Transverse colon (tissue), 4 donors: ENCODE measurements around the gene NKAIN2. TPM values are rescaled to one million over a fixed set of nuclear protein-coding genes. Genes with fewer than 3 reads are reported as not detected.

Source experiments
- DNase-seq: peaks from one replicate; pipeline ENCODE4 v3.0.0-alpha.2; 2019
- H3K27ac ChIP-seq, 4 donors: fragments of 200-600 bp; sonication (generic); 2 replicates each; pipeline ENCODE4 v1.5.1; 2016 to 2018; ENCODE audit warnings: inconsistent platforms in 4 of 4
- H3K27me3 ChIP-seq: fragments of 200-600 bp; sonication (generic); 2 replicates; pipeline ENCODE4 v1.5.1; 2017; ENCODE audit warnings: inconsistent platforms
- H3K36me3 ChIP-seq, 4 donors: fragments of 200-600 bp; sonication (generic); 2 replicates each; pipeline ENCODE4 v1.5.1; 2017 to 2019; ENCODE audit warnings: inconsistent platforms in 4 of 4
- H3K4me1 ChIP-seq, 4 donors: fragments of 200-600 bp; sonication (generic); 2 replicates each; pipeline ENCODE4 v1.5.1; 2017 to 2020; ENCODE audit warnings: inconsistent platforms in 4 of 4
- H3K4me3 ChIP-seq, 4 donors: fragments of 200-600 bp; sonication (generic); 1 replicate in 1 of 4; 2 replicates in 3 of 4; pipeline versions ENCODE4 v1.5.1 to v1.6.1; 2017 to 2019; ENCODE audit warnings: inconsistent platforms in 4 of 4
- H3K9me3 ChIP-seq, 2 donors: fragments of 200-600 bp; sonication (generic); 2 replicates each; pipeline ENCODE4 v1.5.1; 2017 to 2019; ENCODE audit warnings: inconsistent platforms in 2 of 2
- EP300 ChIP-seq: sonication (generic); formaldehyde crosslinking; IDR thresholded peaks from one replicate; pipeline ENCODE4 v1.6.1; 2017; ENCODE audit warnings: antibody characterized with exemption, low read depth
- POLR2A ChIP-seq: fragments of 450-650 bp; IDR thresholded peaks from one replicate; pipeline ENCODE4 v1.6.1; 2016; ENCODE audit warnings: antibody characterized with exemption, mild to moderate bottlenecking, moderate library complexity
- POLR2AphosphoS5 ChIP-seq, 3 donors: sonication (generic); formaldehyde crosslinking; IDR thresholded peaks; one replicate each; pipeline ENCODE4 v1.6.1; 2016; ENCODE audit warnings: antibody characterized with exemption in 3 of 3
- WGBS, 2 donors: methylation state at CpG; one replicate each; pipeline ENCODE4 v1.1.5; 2018; ENCODE audit warnings: low coverage in 1 of 2; 5-methylcytosine and 5-hydroxymethylcytosine counted together
- in situ Hi-C, 4 donors: fragments of 200-750 bp; cut with MboI; loops; one replicate each; pipeline versions ENCODE4 v1.15.0 to v1.15.1; 2017; ENCODE audit warnings: low sequenced_read_pairs in 3 of 4, low pct_ligation_motif_present in 1 of 4, low pct_unique_long_range_greater_than_20kb in 1 of 4
- intact Hi-C: fragments of 100-400 bp; cut with DNase I; formaldehyde crosslinking; loops from one replicate; pipeline ENCODE4 v1.15.1; 2023; ENCODE audit warnings: low total_unique reads
- total RNA-seq, 4 donors: library from RNA; depleted of rRNA; stranded (reverse); fragments of >200 nt; gene quantifications; one replicate each; pipeline ENCODE4 v1.1.0, GENCODE V29; 2016
- TF ChIP-seq, protein P1 (sequence below), 5 experiments: fragments of 200-600 bp in 3 of 5; fragments of 450-650 bp in 2 of 5; sonication (generic) in 3 of 5; IDR thresholded peaks; 1 replicate in 2 of 5; 2 replicates in 3 of 5; pipeline ENCODE4 v1.5.1; 2016 to 2017; ENCODE audit warnings: antibody characterized with exemption in 5 of 5, inconsistent platforms in 3 of 5, mild to moderate bottlenecking in 2 of 5, moderate library complexity in 1 of 5

NKAIN2 gene
- total RNA-seq, 4 donors from 2014 or later: 0.32 TPM; not detected in 3

DNA sequence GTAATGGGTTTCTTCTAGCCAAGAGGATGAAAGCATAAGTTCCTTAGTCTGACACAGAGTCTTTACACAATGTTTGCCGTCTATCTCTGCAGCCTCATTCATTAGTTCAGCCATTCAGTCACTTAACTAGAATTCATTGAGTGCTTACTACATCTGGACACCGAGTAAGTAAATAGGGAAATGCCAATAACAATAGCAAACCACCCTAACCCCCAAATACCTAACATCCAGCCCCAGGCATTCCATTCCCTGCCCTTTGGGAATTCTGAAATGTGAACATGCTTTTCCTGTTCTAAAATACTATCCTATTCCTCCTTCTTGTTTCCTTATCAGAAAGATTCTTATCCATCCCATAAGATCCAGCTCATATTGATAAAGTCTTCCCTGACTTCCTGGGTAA lies 881.0 kb downstream of the NKAIN2 start:
- no peak for DNase-seq

GRCh38 chr6:124688369-124688768 lies 884.7 kb downstream of the NKAIN2 start:
- no peak overlapping the region for H3K27ac ChIP-seq
- no peaks in the 10 kb centered on the region for H3K36me3 ChIP-seq
- no peaks in the 10 kb centered on the region for H3K27me3 ChIP-seq
- intact Hi-C loops (loop anchor here (5.0 kb wide), 1 partner anchor 1811 kb away; no protein-coding TSS in a partner anchor), in situ Hi-C loops (no loop called here)
- DNase-seq: no peak
- no peaks in the 10 kb centered on the region for H3K9me3 ChIP-seq
- no peaks in the 10 kb centered on the region for H3K4me1 ChIP-seq
- no peak for TF ChIP-seq POLR2AphosphoS5 (IDR thresholded peaks at IDR 0.05)
- TF ChIP-seq, protein P1, sequence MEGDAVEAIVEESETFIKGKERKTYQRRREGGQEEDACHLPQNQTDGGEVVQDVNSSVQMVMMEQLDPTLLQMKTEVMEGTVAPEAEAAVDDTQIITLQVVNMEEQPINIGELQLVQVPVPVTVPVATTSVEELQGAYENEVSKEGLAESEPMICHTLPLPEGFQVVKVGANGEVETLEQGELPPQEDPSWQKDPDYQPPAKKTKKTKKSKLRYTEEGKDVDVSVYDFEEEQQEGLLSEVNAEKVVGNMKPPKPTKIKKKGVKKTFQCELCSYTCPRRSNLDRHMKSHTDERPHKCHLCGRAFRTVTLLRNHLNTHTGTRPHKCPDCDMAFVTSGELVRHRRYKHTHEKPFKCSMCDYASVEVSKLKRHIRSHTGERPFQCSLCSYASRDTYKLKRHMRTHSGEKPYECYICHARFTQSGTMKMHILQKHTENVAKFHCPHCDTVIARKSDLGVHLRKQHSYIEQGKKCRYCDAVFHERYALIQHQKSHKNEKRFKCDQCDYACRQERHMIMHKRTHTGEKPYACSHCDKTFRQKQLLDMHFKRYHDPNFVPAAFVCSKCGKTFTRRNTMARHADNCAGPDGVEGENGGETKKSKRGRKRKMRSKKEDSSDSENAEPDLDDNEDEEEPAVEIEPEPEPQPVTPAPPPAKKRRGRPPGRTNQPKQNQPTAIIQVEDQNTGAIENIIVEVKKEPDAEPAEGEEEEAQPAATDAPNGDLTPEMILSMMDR (IDR thresholded peaks at IDR 0.05): no peak
- TF ChIP-seq POLR2A: no peak
- no peak for TF ChIP-seq EP300
- H3K4me3 ChIP-seq: no peak overlapping the region

More for the DNA sequence above, 881.0 kb downstream of the NKAIN2 start:
- Histone ChIP-seq H3K4me1 (no peaks in the 10 kb centered on the region), H3K27ac (no peak overlapping the region), H3K9me3 (no peaks in the 10 kb centered on the region), H3K36me3 (no peaks in the 10 kb centered on the region), H3K4me3 (no peak overlapping the region), H3K27me3 (no peaks in the 10 kb centered on the region)
- TF ChIP-seq EP300 (no peak), POLR2A (no peak), POLR2AphosphoS5 (IDR thresholded peaks at IDR 0.05) (no peak)
- TF ChIP-seq, protein P1 (IDR thresholded peaks at IDR 0.05): no peak
- in situ Hi-C loops: no loop called here
- WGBS, 2 donors: 69 to 72% methylated on average over 2 of the region's 2 CpGs
- intact Hi-C loops: loop anchor here (5.0 kb wide), 1 partner anchor 1807 kb away; no protein-coding TSS in a partner anchor

DNA sequence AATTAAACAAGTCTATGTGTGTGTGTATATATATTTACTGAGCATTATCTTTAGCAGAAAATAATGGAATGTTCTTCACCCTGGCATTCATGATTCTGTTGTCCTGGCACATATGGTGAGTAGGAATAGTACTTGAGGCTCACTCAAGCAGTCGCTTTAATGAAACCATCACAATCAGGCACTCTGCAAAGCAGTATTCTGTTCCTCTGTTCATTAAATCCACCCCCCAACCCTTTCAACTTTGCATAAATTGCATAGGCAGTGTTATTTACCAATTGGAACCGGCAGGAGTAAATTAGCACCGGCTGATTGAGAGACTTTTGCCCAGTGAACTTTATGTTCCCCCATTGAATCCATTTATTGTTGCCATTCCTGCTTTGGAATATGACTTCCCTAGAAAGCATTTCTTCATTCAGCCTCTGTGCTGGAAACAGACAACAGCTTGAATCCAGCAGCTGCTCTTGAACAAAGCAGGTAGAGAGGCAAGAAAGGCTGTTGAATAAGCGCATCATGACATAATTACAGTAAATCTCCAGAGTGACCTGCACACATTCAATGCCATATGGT lies 890.6 kb downstream of the NKAIN2 start:
- WGBS, 2 donors: 76 to 94% methylated on average over 2 to 4 of the region's 4 CpGs
- intact Hi-C loops (no loop called here), in situ Hi-C loops (no loop called here)
- no peaks in the 10 kb centered on the region for H3K27me3 ChIP-seq
- no peaks in the 10 kb centered on the region for H3K4me1 ChIP-seq
- H3K36me3 ChIP-seq: no peaks in the 10 kb centered on the region
- DNase-seq: no peak
- no peak overlapping the region for H3K27ac ChIP-seq
- H3K9me3 ChIP-seq: no peaks in the 10 kb centered on the region
- H3K4me3 ChIP-seq: no peak overlapping the region
- TF ChIP-seq, protein P1 (IDR thresholded peaks at IDR 0.05): no peak
- TF ChIP-seq EP300 (no peak), POLR2A (no peak), POLR2AphosphoS5 (IDR thresholded peaks at IDR 0.05) (no peak)

DNA sequence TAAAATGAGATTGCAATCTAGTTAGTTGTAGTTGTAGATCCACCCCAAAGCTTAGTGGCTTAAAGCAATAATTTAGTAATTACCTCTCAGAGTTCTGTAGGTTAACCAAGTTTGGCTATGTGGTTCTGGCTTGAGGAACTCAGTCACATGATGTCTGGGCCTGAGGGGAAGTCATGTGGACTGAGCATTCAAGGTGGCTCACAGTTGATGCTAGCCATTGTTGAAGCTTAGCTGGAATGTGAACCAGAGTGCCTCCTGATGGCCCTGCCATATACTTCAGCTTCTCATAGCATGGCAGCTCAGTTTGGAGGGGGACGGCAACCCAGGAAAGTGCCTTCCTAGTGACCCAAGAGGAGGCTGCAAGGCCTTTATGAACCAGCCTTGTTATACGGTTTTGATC lies 895.4 kb downstream of the NKAIN2 start:
- H3K36me3 ChIP-seq: no peaks in the 10 kb centered on the region
- WGBS, 2 donors: 94% methylated on average over 2 of the region's 2 CpGs; no CpG with 5 or more reads in 1 of the 2 donors
- no peaks in the 10 kb centered on the region for H3K9me3 ChIP-seq
- no peak overlapping the region for H3K4me3 ChIP-seq
- no peaks in the 10 kb centered on the region for H3K27me3 ChIP-seq
- no peak for DNase-seq
- in situ Hi-C loops: no loop called here
- intact Hi-C loops: no loop called here
- no peaks in the 10 kb centered on the region for H3K4me1 ChIP-seq
- H3K27ac ChIP-seq: no peak overlapping the region
- TF ChIP-seq, protein P1 (IDR thresholded peaks at IDR 0.05): no peak
- TF ChIP-seq EP300: no peak
- no peak for TF ChIP-seq POLR2A
- TF ChIP-seq POLR2AphosphoS5 (IDR thresholded peaks at IDR 0.05): no peak
